Measurements from ENCODE around the gene ALPG.
"Not testable (repeated sequence)": the region's sequence is repeated elsewhere in the genome, so short reads cannot be mapped to it uniquely, and the experiment has no call there.

ALPG gene

GRCh38 chr2:232420463-232421188 is 14.0 kb downstream of the ALPG start:
- DNase-seq = no peak

GRCh38 chr2:232421189-232421785 is 14.6 kb downstream of the ALPG start:
- no peak for DNase-seq

- DNase-seq = no peak
These were observed 15.4 kb downstream of the ALPG start for GRCh38 chr2:232422051-232422450.

- DNase-seq = not testable (repeated sequence)
These were observed 16.4 kb downstream of the ALPG start for GRCh38 chr2:232422996-232423395.

- not testable (repeated sequence) for DNase-seq
These were observed 16.8 kb downstream of the ALPG start for GRCh38 chr2:232423407-232423806.

- DNase-seq = no peak
These were observed 25.3 kb downstream of the ALPG start for GRCh38 chr2:232431705-232432590.

- no peak for DNase-seq
These were observed 26.0 kb downstream of the ALPG start for GRCh38 chr2:232432598-232433184.

- DNase-seq = not testable (repeated sequence)
These were observed 27.0 kb downstream of the ALPG start for GRCh38 chr2:232433622-232434021.

GRCh38 chr2:232434091-232434490 is 27.4 kb downstream of the ALPG start:
- no peak for DNase-seq

GRCh38 chr2:232434563-232435374 is 28.1 kb downstream of the ALPG start:
- no peak for DNase-seq

- no peak for DNase-seq
These were observed 28.7 kb downstream of the ALPG start for GRCh38 chr2:232435375-232435648.

- DNase-seq = no peak
These were observed 29.2 kb downstream of the ALPG start for GRCh38 chr2:232435805-232436204.

- no peak for DNase-seq
These were observed 29.9 kb downstream of the ALPG start for GRCh38 chr2:232436381-232437194.

- DNase-seq = no peak
These were observed 30.5 kb downstream of the ALPG start for GRCh38 chr2:232437195-232437571.

- no peak for DNase-seq
These were observed 31.4 kb downstream of the ALPG start for GRCh38 chr2:232438091-232438490.

GRCh38 chr2:232438951-232439757 is 32.5 kb downstream of the ALPG start:
- DNase-seq = no peak

GRCh38 chr2:232439758-232440135 is 33.1 kb downstream of the ALPG start:
- no peak for DNase-seq

GRCh38 chr2:232440220-232441018 is 33.8 kb downstream of the ALPG start:
- DNase-seq = peak; percentile 77

- no peak for DNase-seq
These were observed 34.6 kb downstream of the ALPG start for GRCh38 chr2:232441147-232441651.

- DNase-seq = not testable (repeated sequence)
These were observed 35.3 kb downstream of the ALPG start for GRCh38 chr2:232441922-232442321.

All from CD4-positive, alpha-beta T cell treated with Interleukin-15 for 1 hour (primary cell).